NCI-H510A treated with DMSO at 0.1 percent for 48 hours (cell line): ENCODE measurements around the gene OGFR.

Experiments
- DNase-seq: peaks from one replicate; lab custom pipeline; 2025; lab: John Stamatoyannopoulos, UW

OGFR gene

GRCh38 chr20:62801284-62802010 is 3.2 kb upstream of the OGFR start:
- DNase-seq, result no peak

GRCh38 chr20:62802026-62802712 is 2.5 kb upstream of the OGFR start:
- DNase-seq, result no peak

- no peak for DNase-seq
These were observed 511 bp upstream of the OGFR start for GRCh38 chr20:62804021-62804626.

GRCh38 chr20:62805155-62805710 is 598 bp downstream of the OGFR start:
- no peak for DNase-seq

- DNase-seq, result no peak
These were observed 1.2 kb downstream of the OGFR start for GRCh38 chr20:62805711-62806382.

- no peak for DNase-seq
These were observed 1.9 kb downstream of the OGFR start for GRCh38 chr20:62806383-62807050.

- no peak for DNase-seq
These were observed 3.0 kb downstream of the OGFR start for GRCh38 chr20:62807444-62808210.

GRCh38 chr20:62808211-62808865 is 3.7 kb downstream of the OGFR start:
- peak; percentile 52 for DNase-seq

GRCh38 chr20:62809530-62810428 is 5.1 kb downstream of the OGFR start:
- no peak for DNase-seq

- DNase-seq, result no peak
These were observed 6.7 kb downstream of the OGFR start for GRCh38 chr20:62811320-62811719.

- DNase-seq, result no peak
These were observed 7.1 kb downstream of the OGFR start for GRCh38 chr20:62811720-62812119.

- DNase-seq, result no peak
These were observed 7.7 kb downstream of the OGFR start for GRCh38 chr20:62812181-62812906.

GRCh38 chr20:62812907-62813200 is 8.2 kb downstream of the OGFR start:
- no peak for DNase-seq

GRCh38 chr20:62813588-62813987 is 9.0 kb downstream of the OGFR start:
- DNase-seq, result no peak

GRCh38 chr20:62814060-62814708 is 9.5 kb downstream of the OGFR start:
- DNase-seq, result no peak

GRCh38 chr20:62814709-62815065 is 10.1 kb downstream of the OGFR start:
- DNase-seq, result no peak

- no peak for DNase-seq
These were observed 10.7 kb downstream of the OGFR start for GRCh38 chr20:62815066-62815991.
